ENCODE measurements around the gene HTD2. TPM values are rescaled to one million over a fixed set of nuclear protein-coding genes. Genes with fewer than 3 reads are reported as not detected.

The HTD2 gene
- total RNA-seq, 4 donors from 2014 or later: 14.1 to 26.2 (median 21.7) TPM

- peak; percentile 84 to 87 for ATAC-seq
- Histone ChIP-seq H3K27me3 (no peaks in the 10 kb centered on the region), H3K9me3 (no peaks in the 10 kb centered on the region), H3K4me1 (peaks cover 27 to 30% of the 10 kb centered on the region in 2 donors), H3K27ac (peak within 1 kb of the TSS; percentile 72 to 78 (median 76)), H3K4me3 (peak within 1 kb of the TSS; percentile 84 to 92 (median 85)), H3K36me3 (no peaks in the 10 kb centered on the region)
- intact Hi-C loops (cut with DNase I; ENCODE audit: low total_unique reads) (loop anchor here (1.0 to 5.0 kb wide), 4 partner anchors 26 to 200 kb away; partner anchors contain the start of genes HTD2, KCTD6 and RPP14), in situ Hi-C loops (cut with MboI; ENCODE audit: low sequenced_read_pairs in 4 of 4) (loop anchor here in 2 of 4 donors (5.0 to 10.0 kb wide), 2 partner anchors 160 to 162 kb away; partner anchors contain the start of gene KCTD6 (in 2 of the 2))
- TF ChIP-seq POLR2A (IDR thresholded peaks at IDR 0.05) (peak; percentile 62 to 69), CTCF (IDR thresholded peaks at IDR 0.05 in 4 of 5, conservative IDR thresholded peaks at IDR 0.05 in 1 of 5) (peak in 3 of 5 experiments; percentile 25 to 54 (median 48))
- peak; percentile 55 to 74 for DNase-seq
These were observed 26.4 kb downstream of the HTD2 start, which contains the start of gene PXK for GRCh38 chr3:58332575-58333188. TSS of gene PXK (plus strand) at chr3:58332892. CDS start at chr3:58332989, 97 bp downstream.

GRCh38 chr3:58333206-58334012 lies 27.1 kb downstream of the HTD2 start:
- ATAC-seq: peak; percentile 35 to 37
- intact Hi-C loops (cut with DNase I; ENCODE audit: low total_unique reads): loop anchor here (1.0 to 5.0 kb wide), 2 partner anchors 81 to 199 kb away; no protein-coding TSS in a partner anchor
- Histone ChIP-seq H3K4me1 (peaks cover 27 to 30% of the 10 kb centered on the region in 2 donors), H3K36me3 (no peaks in the 10 kb centered on the region), H3K27ac (peak overlapping the region; percentile 72 to 78 (median 76)), H3K27me3 (no peaks in the 10 kb centered on the region), H3K4me3 (peak overlapping the region; percentile 84 to 92 (median 85)), H3K9me3 (no peaks in the 10 kb centered on the region)
- DNase-seq: peak in 1 of 2 donors; percentile 8
- TF ChIP-seq CTCF (IDR thresholded peaks at IDR 0.05 in 4 of 5, conservative IDR thresholded peaks at IDR 0.05 in 1 of 5) (no peak), POLR2A (IDR thresholded peaks at IDR 0.05) (no peak)
- in situ Hi-C loops (cut with MboI; ENCODE audit: low sequenced_read_pairs in 4 of 4): loop anchor here in 2 of 4 donors (5.0 to 10.0 kb wide), 2 partner anchors 159 to 161 kb away; partner anchors contain the start of gene KCTD6 (in 2 of the 2)

DNA sequence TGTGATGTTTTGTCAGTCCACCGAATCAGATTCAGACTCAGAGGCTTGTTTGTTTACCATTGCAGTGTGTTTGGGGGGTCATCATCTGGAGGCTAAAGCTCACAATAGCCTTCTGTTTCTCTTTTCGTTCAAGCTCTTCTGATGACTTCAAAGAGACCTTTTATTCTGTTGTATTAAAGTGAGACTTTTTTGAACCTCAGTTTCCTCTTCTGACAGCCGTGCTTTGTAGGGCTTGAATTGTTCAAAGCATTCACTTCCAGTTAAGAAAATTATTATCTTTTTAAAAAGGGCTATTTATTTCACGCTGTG lies 27.6 kb downstream of the HTD2 start:
- in situ Hi-C loops (cut with MboI; ENCODE audit: low sequenced_read_pairs in 4 of 4): loop anchor here in 2 of 4 donors (5.0 to 10.0 kb wide), 2 partner anchors 158 to 161 kb away; partner anchors contain the start of gene KCTD6 (in 2 of the 2)
- H3K4me1 ChIP-seq: peaks cover 27 to 30% of the 10 kb centered on the region in 2 donors
- H3K36me3 ChIP-seq: no peaks in the 10 kb centered on the region
- ATAC-seq: no peak
- H3K4me3 ChIP-seq: peak overlapping the region; percentile 84 to 92 (median 85)
- intact Hi-C loops (cut with DNase I; ENCODE audit: low total_unique reads): loop anchor here (5.0 kb wide), 1 partner anchor 198 kb away; no protein-coding TSS in a partner anchor
- H3K27me3 ChIP-seq: no peaks in the 10 kb centered on the region
- TF ChIP-seq POLR2A (IDR thresholded peaks at IDR 0.05) (no peak), CTCF (IDR thresholded peaks at IDR 0.05 in 4 of 5, conservative IDR thresholded peaks at IDR 0.05 in 1 of 5) (no peak)
- no peaks in the 10 kb centered on the region for H3K9me3 ChIP-seq
- peak overlapping the region in 3 of 4 donors; percentile 74 to 78 (median 77) for H3K27ac ChIP-seq
- DNase-seq: no peak

- Histone ChIP-seq H3K4me3 (peak overlapping the region; percentile 13 to 92 (median 85)), H3K27me3 (no peaks in the 10 kb centered on the region), H3K4me1 (peaks cover 27 to 30% of the 10 kb centered on the region in 2 donors), H3K36me3 (no peaks in the 10 kb centered on the region), H3K9me3 (no peaks in the 10 kb centered on the region), H3K27ac (peak overlapping the region in 3 of 4 donors; percentile 10 to 78 (median 77))
- no peak for DNase-seq
- TF ChIP-seq CTCF (IDR thresholded peaks at IDR 0.05 in 4 of 5, conservative IDR thresholded peaks at IDR 0.05 in 1 of 5) (no peak), POLR2A (IDR thresholded peaks at IDR 0.05) (no peak)
- no peak for ATAC-seq
- in situ Hi-C loops (cut with MboI; ENCODE audit: low sequenced_read_pairs in 4 of 4): loop anchor here in 2 of 4 donors (5.0 to 10.0 kb wide), 2 partner anchors 158 to 160 kb away; partner anchors contain the start of gene KCTD6 (in 2 of the 2)
- intact Hi-C loops (cut with DNase I; ENCODE audit: low total_unique reads): loop anchor here (5.0 kb wide), 1 partner anchor 198 kb away; no protein-coding TSS in a partner anchor
These were observed 28.2 kb downstream of the HTD2 start for GRCh38 chr3:58334506-58334884.

Data from gastrocnemius medialis (tissue), 4 donors.